Hematopoietic multipotent progenitor cell treated with erythropoietin and hydrocortisone succinate and interleukin-3 and kit ligand, for 15 days (in vitro differentiated cells): ENCODE results near the gene COPE.
"Not testable (repeated sequence)": the region's sequence is repeated elsewhere in the genome, so short reads cannot be mapped to it uniquely, and the experiment has no call there.

ENCODE experiments used
- DNase-seq: peaks from one replicate; pipeline ENCODE4 v3.0.0-alpha.2; 2015; ENCODE audit warnings: low spot score

The COPE gene

DNA sequence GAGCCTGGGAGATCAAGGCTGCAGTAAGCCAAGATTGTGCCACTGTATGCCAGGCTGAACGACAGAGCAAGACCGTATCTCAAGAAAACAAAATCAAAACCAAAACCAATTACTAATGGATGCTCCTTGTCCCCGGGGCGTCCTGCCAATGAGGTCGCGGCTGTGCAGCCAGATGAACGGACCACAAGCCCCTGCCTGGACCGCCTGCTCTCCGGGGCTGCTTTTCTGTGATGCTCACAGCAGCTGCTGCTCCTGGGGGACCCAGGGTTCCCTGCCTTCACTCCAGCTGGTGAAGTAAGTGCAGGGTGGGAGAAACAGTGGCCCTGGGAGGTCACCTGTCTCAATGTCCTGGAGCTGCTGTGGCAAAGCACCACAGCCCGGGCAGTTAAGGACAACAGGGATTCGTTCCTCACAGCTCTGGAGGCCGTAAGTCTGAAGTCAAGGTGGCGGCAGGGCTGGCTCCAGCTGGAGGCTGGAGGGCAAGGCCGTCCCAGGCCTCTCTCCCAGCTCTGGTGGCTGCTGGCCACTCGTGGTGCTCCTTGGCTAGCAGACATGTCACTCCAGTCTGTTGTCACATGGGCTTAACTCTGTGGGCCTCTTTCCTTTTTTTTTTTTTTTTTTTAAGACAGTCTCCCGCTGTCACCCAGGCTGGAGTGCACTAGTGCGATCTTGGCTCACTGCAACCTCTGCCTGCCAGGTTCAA, 10.1 kb downstream of the COPE start:
- no peak for DNase-seq

DNA sequence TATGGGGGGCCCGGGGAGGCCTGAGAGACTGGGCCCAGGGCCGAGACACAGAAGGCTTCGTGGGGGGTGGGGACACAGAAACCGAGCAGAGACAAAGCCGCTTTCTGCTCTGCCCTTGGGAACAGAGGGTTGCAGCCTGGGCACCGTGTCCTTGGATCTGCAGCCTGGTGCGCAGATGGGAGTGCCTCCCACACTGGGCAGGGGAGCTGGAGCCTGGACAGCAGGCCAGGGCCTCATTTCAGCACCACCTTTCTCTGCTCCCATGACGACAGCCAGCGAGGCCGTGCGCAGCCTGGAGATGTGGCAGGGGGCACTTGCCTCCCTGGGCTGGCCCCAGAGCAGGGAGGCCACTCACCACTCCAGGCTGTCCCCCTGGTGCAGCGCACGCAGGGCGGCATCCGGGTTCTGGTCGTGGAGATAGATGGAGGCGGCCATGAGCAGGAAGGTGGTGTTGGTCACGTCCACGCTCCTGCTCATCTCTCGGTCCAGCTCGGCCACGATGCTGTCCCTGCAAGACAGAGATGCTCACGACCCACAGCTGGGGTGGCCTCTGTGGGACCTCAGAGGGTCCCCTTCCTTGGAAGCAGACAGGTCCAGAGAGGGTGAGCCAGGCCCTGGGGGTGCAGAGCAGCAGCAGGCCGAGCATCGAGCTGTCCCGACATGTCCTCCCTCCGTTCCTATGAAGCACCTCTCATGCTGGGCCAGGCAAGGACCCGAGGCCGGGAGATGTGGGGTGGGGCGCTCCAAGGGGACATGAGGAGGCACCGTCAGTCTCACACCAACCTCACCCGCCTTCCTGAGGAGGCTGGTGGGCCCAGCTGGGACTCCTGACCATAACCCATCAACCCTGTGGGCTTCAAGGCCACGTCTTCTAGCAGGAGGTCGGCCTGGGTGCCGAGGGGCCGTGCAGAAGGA, 12.3 kb downstream of the COPE start:
- DNase-seq = no peak

DNA sequence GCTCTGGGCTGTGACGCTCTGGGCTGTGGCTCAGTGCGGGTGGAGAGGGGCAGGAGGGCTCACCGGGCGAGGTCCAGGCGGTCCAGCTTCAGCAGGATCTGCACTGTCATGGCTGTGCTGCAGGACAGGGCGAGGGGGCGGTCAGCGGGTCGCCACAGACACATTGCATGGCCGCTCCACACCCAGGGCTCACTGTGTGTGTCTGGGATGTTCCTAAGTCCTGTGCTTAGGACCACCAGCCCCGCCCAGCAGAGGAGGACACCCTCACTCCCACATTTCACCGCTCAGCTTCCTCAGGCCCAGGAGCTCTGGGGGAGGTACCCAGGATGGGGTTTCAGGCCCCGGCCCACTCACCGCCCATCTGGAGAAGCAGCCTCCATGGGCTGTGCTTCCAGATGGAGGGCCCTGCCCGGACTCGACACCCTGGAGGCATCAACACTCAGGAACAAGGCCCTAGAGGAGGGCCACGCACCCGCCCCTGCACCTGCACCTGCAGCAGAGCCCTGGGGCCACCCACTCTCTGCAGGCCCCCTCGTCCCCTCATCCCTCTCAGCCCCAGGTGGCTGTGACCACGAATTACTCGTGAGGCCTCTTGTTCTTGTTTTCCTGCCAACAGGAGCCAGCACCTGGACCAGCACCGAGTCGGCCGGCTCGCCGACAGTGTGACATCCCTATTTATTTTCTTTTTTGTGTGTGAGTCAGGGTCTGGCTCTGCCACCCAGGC, 13.5 kb downstream of the COPE start:
- DNase-seq = no peak

DNA sequence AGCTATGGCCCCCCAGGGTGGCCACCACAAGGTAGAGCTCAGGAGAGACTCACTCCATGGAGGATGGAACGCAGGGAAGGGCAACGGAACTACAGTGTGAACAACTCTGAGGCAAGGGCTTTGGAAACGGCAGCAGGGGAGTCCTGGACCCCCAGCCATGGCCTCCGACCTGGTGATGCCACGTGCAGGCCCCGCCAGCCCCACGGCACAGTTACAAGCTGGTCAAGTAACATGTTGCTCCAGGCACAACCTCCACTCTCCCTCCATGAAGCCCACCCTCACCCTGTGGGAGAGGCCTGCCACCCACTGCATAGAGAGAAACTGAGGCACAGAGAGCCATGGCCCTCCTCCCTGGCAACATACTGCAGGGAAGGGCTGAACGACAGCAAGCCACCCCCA, 14.1 kb downstream of the COPE start:
- DNase-seq = no peak

DNA sequence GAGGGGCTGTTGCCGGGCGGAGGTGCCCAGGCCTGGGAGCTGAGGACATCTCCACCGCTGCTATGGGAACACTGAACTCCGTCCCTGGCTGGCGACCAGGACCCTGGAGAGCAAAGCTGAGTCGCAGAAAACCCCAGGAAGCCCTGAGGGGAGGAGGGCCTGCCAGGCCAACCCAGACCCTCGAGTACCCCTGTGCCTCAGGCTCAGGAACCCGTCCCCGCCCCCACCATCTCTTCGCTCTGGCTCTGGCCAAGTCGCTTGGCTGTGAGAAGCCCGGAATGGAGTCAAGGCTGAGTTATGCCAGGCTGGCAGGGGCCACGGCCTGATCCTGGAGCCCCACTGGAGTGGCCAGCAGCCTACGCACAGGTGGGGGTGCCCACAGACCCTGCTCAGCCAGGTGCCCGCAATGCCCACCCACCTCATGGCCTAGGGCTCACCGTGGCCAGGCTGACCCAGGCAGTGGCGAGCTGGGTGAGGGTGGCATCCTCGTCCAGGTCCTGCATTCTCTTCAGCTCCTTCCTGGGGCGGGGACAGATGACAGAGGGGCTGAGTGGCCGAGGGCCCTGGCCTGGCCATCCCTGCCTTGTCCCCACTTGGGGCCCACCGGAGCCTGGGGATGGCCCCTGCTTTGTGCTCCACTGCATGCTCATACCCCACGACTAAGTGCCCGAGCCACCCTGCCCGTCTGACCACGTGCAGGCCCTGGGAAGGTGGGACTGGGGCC, 14.7 kb downstream of the COPE start:
- no peak for DNase-seq

DNA sequence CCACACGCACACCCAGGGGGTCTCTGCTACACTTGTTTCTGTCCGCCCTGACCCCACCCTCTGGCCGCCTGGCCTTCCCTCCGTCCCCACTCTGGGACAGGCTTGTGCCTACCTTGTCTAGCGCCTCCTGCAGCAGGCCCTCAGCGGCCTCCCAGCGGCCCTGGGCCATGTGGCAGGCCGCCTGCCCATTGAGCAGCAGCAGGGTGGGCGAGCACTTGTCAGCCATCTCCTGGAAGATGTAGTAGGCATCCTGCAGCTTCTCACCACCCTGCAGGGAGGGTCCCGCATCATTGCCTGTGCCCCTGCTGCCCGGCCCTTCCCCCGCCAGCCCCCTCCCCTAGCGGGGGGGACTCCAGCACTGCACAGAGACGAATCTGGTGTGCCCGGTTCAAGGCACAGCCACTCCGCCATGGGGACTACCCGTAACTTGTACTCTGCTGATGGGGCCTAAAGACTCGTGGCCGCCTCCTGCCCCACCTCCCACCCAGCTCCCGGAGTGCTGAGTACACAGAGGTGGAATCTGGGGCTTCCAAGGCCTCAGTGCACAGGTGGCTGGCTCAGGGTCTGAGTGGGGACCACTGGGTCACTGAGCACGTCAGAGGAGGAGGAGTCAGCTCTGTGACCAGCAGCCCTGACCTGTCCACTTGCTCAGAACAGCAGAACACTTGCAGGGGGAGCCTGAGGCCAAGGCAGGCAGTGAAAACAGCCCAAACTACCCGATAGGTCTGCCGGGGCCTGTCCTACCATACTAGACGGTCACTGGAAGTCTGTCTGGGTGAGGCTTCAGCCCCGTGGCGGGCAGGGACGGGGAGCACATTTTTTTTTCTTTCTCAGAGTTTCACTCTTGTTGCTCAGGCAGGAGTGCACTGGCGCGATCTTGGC, 15.8 kb downstream of the COPE start:
- DNase-seq = no peak

DNA sequence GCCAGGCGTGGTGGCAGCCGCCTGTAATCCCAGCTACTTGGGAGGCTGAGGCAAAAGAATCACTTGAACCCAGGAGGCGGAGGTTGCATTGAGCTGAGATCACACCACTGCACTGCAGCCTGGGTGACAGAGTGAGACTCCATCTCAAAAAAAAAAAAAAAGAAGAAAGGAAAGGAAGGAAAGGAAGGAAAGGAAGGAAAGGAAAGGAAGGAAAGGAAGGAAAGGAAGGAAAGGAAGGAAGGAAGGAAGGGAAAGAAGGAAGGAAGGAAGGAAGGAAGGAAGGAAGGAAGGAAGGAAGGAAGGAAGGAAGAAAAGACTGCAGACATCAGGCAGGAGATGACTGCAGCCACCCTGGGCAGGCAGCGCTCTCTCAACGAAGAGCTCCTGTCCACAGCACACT, 16.7 kb downstream of the COPE start:
- DNase-seq = not testable (repeated sequence)

DNA sequence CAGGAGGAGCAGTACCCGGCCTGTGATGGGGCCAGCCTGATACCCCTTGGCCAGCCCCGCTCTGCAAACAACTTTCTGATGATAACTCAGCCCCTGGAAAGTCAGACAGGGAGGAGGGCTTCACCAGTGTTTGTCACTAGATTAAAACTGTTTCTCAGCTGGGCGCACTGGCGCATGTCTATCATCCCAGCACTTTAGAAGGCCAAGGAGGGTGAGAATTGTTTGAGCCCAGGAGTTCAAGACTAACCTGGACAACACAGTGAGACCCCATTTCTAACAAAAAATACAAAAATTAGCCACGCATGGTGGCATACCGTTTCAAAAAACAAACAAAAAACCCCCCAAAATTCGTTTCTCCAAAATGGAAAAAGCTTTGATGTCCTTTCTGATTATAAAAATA, 17.7 kb downstream of the COPE start:
- DNase-seq = no peak

DNA sequence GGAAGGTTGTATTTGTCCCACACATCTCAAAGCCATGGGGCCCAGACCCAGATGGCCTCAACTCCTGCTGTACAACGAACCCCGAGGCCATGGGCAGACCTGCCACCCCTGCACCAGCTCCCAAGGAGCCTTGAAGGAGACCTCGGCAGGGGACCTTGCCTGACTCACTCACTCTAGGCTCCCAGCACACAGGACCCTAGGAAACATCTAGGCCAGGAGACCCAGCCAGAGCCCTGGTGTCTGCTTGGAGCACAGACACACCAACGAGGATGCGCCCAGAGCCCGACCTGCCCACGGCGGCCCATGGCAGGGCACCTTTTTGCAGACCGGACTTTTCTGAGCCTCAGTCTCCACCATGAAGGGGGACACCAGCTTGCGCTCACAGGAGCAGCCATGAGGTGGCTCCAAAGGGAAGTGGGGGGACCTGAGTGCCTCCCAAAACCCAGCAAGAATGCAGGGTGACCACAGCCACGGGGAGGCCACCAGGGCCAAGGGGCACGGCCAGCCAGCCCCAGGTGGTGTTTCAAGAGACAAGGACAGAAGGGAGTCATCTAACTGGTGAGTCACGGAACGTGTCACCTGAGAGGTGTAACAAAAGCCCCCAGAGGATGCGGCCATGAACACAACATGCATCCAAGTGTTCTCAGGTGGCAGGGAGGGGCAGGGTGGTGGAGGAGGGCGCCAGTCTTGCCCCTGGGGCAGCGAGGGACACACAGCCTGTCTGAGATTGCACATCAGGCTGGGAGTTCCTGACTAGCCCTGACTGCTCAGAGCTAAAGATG, 18.3 kb downstream of the COPE start:
- no peak for DNase-seq

DNA sequence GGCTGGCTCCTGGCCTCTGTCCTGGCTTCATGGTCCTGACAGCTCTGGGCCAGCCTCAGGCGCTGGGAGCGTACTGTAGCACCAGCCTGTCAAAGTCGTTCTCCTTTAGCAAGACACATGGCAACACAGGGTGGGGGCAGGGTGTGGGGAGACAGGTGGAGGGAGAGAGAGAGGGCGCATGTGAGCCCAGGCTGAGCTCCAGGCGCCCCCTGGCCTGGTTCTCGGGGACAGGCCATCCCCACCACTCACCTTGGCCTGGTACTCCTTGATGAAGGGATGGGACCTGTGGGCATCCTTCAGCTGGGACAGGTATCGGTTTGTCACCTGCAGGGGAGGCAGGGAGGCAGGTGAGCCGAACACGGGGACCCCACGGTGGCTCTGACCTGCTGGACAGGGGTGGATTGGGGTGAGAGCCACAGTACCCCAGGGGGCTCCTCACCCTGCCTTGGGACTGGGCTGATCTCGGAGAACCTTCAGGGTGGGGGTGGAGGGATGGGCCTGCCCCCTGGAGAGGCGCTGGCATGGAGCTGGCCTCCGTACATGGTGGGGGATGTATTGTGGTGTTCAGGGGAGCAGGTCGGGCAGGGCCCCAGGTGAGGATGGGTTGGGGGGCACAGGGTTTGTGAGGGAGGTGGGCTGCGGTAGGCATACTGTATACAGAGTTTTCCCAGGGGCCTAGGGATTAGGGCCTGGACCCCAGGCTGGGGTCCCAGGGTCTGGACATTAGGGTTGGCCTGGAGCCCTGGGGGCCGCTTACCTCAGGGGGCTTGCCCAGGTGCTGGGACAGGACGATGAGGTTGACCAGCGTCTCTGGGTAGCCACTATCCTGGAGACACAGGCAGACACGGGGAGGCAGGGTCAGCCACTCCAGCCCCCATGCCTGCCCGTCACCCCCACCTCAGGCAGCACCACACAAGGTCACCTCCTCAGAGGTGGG, 19.3 kb downstream of the COPE start:
- no peak for DNase-seq

DNA sequence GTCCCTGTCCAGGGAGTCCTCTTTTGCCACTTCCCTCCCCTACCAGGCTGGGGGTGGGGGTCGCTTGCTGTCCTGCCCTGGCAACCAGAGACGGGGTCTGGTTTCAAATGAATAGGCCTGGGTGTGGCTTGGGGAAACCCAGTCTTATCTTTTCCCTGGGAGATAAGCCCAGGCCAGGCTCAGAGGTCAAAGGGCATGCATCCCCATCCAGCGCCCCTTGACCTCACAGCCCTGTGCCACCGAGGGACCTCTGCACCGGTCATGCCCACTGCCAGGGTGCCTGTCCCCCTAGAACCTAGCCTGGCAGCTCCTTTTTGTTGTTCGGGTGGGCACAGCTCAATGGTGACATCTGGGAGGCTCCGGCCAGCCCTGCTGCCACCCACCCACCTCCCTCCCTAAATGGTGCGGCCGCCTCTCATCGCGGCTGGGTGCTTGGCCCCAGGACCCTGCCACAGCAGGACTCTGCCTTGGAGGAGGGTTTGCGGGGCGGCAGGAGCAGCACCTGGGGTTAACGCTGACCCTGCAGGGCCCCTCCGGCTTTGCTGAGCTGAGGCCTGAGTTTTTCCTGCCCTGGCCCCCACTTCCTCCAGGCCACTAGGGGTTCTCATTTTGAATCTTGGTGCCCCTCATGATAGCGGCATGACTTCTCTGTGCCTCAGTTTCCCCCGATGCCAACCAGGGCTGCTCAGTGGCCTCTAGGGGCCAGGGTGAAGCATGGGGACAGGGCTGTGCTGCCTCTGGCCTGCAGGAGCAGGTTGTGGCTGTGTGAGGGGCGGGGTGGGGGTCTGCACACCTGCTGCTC, 20.4 kb downstream of the COPE start:
- DNase-seq = no peak

DNA sequence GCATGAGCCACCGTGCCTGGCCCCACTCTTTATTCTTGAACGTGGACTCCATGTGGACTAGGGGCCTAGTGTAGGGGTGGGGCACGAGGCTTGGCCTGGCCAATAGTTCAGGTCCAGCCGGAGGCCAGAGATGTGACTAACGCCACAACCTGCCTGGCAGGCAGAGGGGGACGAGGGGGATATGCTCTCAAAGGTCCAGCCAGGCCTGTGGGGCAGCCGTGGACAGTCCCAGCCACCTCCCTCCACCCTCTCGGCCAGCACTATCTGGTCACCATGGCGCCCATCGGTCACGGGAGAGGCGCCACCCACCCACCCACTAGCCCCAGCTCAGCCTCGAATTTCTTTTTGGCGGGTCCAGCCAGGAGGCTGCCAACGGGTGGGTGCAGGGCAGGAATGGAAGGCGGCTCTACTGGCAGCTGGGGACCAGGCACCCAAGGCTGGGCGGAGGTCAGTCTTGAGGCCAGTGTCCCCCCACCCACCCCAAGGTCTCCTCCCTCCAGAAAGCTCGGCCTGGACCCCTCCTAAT, 21.0 kb downstream of the COPE start:
- DNase-seq = no peak

DNA sequence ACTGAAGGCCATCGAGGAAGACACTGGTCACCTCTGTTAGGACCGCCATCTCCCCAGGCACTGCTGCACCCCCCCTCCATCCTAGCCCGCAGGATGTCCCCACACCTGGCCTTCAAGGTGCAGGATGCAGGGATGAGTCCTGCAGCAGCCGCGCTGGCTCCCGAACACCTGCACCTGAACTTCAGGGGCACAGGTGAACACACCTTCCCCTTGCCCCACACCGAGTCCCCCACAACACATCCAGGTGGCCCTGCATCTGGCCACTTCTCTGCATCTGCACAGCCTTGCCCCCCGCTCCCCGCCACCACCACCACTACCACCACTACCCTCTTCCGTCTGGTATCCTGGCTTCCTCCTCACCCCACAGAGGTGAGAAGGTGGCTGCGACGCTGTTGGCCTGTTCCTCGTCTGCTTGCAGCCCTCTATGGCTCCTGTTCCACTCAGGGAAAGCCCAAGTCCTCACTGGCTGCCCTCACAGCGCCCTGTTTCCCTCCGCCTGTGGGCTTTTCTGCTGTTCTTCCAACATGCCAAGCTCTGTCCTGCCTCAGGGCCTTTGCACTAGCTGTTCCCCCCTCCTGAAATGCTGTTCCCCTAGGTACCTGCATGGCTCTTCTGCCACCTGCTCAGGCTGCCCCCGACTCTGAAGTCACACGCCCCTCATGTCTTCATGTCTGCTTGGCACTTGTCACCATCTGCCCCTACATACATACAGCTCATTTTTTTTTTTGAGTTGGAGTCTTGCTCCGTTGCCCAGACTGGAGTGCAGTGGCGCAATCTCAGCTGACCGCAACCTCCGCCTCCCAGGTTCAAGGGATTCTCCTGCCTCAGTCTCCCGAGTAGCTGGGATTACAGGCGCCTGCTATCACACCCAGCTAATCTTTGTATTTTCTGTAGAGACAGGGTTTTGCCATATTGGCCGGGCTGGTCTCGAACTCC, 21.8 kb downstream of the COPE start:
- DNase-seq = no peak

DNA sequence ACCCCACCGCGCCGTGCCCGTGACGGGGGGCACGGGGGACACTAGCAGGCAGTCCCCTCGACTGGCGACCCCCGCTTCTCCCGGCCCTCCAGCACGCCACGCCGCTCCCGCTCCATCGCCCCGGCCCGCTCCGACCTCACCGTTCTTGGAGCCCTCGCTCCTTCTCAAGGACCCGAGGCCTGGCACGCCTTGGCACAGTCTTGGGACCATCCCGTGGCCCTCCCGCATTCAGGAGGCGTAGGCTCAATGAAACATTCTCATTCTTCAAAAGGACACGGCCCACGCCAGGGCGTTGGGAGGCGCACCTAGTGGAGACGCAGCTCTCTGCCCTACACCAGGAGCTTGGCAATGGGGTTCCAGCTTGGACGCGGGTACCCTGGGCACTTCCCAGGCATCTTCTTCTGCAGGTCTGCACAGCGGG, 22.8 kb downstream of the COPE start:
- DNase-seq = no peak

DNA sequence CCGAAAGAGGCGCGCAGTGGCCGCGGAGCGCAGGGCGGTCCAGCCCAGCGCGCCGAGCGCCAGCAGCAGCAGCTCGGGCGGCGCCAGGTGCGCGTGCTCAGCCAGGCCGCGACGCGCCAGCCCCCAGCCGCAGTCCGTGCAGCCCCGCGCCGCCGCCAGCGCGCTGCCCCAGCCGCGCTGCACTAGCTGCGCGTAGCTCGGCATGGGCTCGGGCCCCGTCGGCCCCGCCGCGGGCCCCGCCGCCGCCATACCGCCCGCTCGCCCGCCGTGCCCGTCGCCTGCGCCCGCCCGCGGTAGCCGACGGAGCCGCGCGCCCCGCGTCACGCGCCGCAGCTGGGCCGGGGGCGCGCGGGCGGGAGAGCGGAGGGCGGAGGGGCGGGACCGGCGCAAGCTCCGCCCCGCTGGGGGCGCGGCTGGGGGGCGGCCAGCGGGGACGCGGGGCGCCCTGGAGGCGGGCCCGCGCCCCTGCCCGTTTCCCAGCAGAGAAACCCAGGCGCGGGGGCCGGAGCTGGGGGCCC, 23.3 kb downstream of the COPE start, which contains the start of gene CERS1:
TSS of gene CERS1 (minus strand) at position 335 of the 518 bp plus-strand sequence. CDS start at position 249, 86 bp downstream.
- DNase-seq = no peak

DNA sequence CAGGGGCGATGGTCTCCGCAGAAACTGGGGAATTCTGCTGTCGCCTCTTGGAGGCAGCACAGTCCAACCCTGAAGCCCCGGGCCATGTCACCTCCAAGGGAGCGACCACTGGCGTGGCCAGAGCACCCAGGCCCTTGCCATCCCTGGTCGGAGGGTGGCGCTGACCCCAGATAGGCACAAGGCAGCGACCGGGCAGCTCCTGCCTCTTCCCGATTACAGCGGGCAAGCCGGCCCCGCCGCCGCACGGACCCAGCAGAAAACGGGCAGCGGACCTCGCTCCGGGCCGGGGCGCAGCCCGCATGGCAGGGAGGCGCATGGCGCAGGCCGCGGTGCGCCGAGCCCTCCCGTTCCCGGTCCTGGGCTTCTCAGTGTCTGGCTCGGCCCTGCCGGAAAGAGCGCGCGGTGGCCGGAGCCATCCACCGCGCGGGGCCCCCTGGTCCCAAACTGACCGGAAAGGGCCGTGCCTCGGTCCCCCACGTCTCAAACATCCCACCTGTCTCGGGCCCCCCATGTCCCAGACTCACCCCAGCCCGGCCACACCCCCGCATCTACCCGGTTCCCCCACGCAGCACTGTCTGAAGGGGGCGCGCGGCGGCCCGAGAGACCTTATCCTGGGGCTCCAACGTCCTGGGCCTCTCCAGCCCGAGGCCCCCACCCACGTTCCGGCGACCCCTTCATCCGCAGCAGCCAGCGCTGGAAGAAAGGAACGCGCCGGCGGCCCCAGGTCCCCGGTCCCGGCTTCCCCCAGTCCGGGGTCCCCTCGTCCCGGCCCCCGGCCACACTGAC, 24.0 kb downstream of the COPE start:
- no peak for DNase-seq
